ENCODE data around the gene SGIP1. TPM values are rescaled to one million over a fixed set of nuclear protein-coding genes. Genes with fewer than 3 reads are reported as not detected.

The SGIP1 gene
- total and polyA plus RNA-seq, 2 of the 4 experiments (the other 2 are of a cell fraction): 27.1 to 42.7 TPM

DNA sequence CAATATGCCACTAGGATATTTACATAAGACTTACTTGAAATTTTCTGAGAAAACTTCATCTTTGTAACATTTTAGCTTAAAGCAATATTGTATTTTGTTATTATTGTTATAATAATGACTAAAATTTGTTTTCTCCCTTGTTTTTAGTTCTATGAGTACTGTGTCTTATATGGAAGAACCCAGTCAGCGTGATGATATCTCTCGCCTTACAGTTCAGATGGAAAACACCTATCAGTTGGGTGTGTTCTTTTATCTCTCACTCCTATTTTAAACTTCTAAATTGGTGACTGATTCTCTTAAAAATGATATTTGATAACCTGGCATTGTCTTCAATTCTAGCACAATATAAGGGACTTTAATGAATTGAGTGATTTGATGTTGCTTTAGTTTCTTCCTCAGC lies 236.3 kb downstream of the SGIP1 start:
- H3K27me3 ChIP-seq (ENCODE audit: control insufficient read depth, insufficient read depth, low read length): peaks cover 4% of the 10 kb centered on the region
- ChIA-PET CTCF (no interaction called here), POLR2A (ENCODE audit: unreplicated experiment) (no interaction called here)
- no peak overlapping the region for H3K4me2 ChIP-seq (ENCODE audit: low read depth, low read length)
- H4K5ac ChIP-seq (ENCODE audit: low read depth, low read length): no peak overlapping the region
- no peak overlapping the region for H3K56ac ChIP-seq (ENCODE audit: extremely low read depth, insufficient read depth, low read length)
- H4K91ac ChIP-seq (ENCODE audit: insufficient read depth, low read depth, low read length): no peak overlapping the region
- H3K4me1 ChIP-seq (ENCODE audit: control insufficient read depth, insufficient read depth, low read length): no peaks in the 10 kb centered on the region
- H3K23ac ChIP-seq (ENCODE audit: low read depth, low read length): no peak overlapping the region
- H3K14ac ChIP-seq (replicated peaks; ENCODE audit: low read depth, low read length): no peak overlapping the region
- BruUV-seq (replicated peaks): no TSS peak
- no peaks in the 10 kb centered on the region for H3K36me3 ChIP-seq (ENCODE audit: control insufficient read depth, insufficient read depth, low read length)
- no CpG with 5 or more reads among the region's 2 CpGs for WGBS, 2 experiments (ENCODE audit: extremely low coverage in 2 of 2, insufficient read length in 1 of 2)
- no peak overlapping the region for H2AK9ac ChIP-seq (replicated peaks; ENCODE audit: low read depth, low read length, poor library complexity)
- no peak for ATAC-seq (ENCODE audit: low read depth)
- H3K4me3 ChIP-seq (ENCODE audit: insufficient read depth, low read depth, low read length): no peak overlapping the region
- no peak overlapping the region for H2BK15ac ChIP-seq (ENCODE audit: low read depth, low read length)
- no peak overlapping the region for H3K27ac ChIP-seq (ENCODE audit: insufficient read depth, low read length)
- no peak overlapping the region for H2BK5ac ChIP-seq (ENCODE audit: low read depth, low read length, poor library complexity, severe bottlenecking)
- no peak overlapping the region for H3K9ac ChIP-seq (ENCODE audit: low read depth, low read length)
- no peak overlapping the region for H3K18ac ChIP-seq (ENCODE audit: low read depth, low read length)
- no peak overlapping the region for H2BK120ac ChIP-seq (ENCODE audit: low read depth, low read length)
- TF ChIP-seq, protein P1, sequence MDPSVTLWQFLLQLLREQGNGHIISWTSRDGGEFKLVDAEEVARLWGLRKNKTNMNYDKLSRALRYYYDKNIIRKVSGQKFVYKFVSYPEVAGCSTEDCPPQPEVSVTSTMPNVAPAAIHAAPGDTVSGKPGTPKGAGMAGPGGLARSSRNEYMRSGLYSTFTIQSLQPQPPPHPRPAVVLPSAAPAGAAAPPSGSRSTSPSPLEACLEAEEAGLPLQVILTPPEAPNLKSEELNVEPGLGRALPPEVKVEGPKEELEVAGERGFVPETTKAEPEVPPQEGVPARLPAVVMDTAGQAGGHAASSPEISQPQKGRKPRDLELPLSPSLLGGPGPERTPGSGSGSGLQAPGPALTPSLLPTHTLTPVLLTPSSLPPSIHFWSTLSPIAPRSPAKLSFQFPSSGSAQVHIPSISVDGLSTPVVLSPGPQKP (IDR thresholded peaks at IDR 0.05; ENCODE audit: borderline replicate concordance, low read depth, low read length): no peak
- TF ChIP-seq POLR2A (IDR thresholded peaks at IDR 0.05; ENCODE audit: low read depth, low read length) (no peak), USF2 (IDR thresholded peaks at IDR 0.05; ENCODE audit: low read depth, low read length) (no peak), CEBPB (IDR thresholded peaks at IDR 0.05; ENCODE audit: low read depth, low read length) (no peak), RAD21 (IDR thresholded peaks at IDR 0.05; ENCODE audit: low read length) (no peak), MAFK (IDR thresholded peaks at IDR 0.05; ENCODE audit: low read depth, low read length) (no peak), MXI1 (IDR thresholded peaks at IDR 0.05; ENCODE audit: borderline replicate concordance, low read depth, low read length) (no peak), FOS (IDR thresholded peaks at IDR 0.05; ENCODE audit: low read depth, low read length) (no peak), RCOR1 (IDR thresholded peaks at IDR 0.05; ENCODE audit: insufficient replicate concordance, low read length) (no peak), CHD1 (IDR thresholded peaks at IDR 0.05; ENCODE audit: low read depth, low read length) (no peak), RFX5 (IDR thresholded peaks at IDR 0.05; ENCODE audit: low read depth, low read length) (no peak), MAZ (IDR thresholded peaks at IDR 0.05; ENCODE audit: borderline replicate concordance, low read depth, low read length) (no peak)
- in situ Hi-C loops (cut with MboI; ENCODE audit: low sequenced_read_pairs): loop anchor here (25.0 kb wide), 1 partner anchor 717 kb away; no protein-coding TSS in a partner anchor
- H3K4ac ChIP-seq (ENCODE audit: low read depth, low read length): no peak overlapping the region
- H3K9me3 ChIP-seq (ENCODE audit: control insufficient read depth, insufficient read depth, low read length): no peaks in the 10 kb centered on the region
- H2AFZ ChIP-seq (replicated peaks; ENCODE audit: low read length, poor library complexity): no peak overlapping the region
- H2AK5ac ChIP-seq (ENCODE audit: low read depth, low read length): no peak overlapping the region
- H4K8ac ChIP-seq (ENCODE audit: low read depth in 2 of 2, low read length in 2 of 2): no peak overlapping the region
- no peaks in the 10 kb centered on the region for H3K79me1 ChIP-seq (ENCODE audit: low read depth in 1 of 2, low read length in 2 of 2)
- no peak for DNase-seq
- H2BK20ac ChIP-seq (ENCODE audit: low read depth, low read length): no peak overlapping the region
- intact Hi-C loops (cut with micrococcal nuclease): no loop called here
- H4K20me1 ChIP-seq (ENCODE audit: insufficient read depth, low read length): no peaks in the 10 kb centered on the region
- no peaks in the 10 kb centered on the region for H3K9me1 ChIP-seq (ENCODE audit: insufficient read depth, low read length)
- dilution Hi-C loops (cut with HindIII; ENCODE audit: low sequenced_read_pairs, unreplicated experiment): no loop called here

Data from IMR-90 (cell line).